H1 (cell line): ENCODE data around the gene KCNQ1OT1. TPM values are rescaled to one million over a fixed set of nuclear protein-coding genes. Genes with fewer than 3 reads are reported as not detected.

Source experiments
- POU5F1 ChIP-seq: IDR thresholded peaks from 2 replicates; pipeline ENCODE4 v1.6.1; 2011; ENCODE audit warnings: low read depth, mild to moderate bottlenecking, low read length, moderate library complexity
- polyA plus RNA-seq, 7 experiments: library from polyadenylated mRNA; depleted of rRNA in 3 of 7; stranded (reverse) in 5 of 7; unstranded in 2 of 7; fragments of >200 nt in 5 of 7; fragments of 200-250 nt in 2 of 7; gene quantifications; 1 replicate in 5 of 7; 2 replicates in 1 of 7; 4 replicates in 1 of 7; pipeline versions ENCODE4 v1.2.1 to v1.2.3, GENCODE V29; 2011 to 2013; ENCODE audit warnings: missing spikeins in 2 of 7, mixed read lengths in 2 of 7
- total RNA-seq: library from RNA; stranded (reverse); fragmentation: NEBNext Ultra II Directional; extraction: Animal tissue kit (Norgen Biotek cat#: 25700); gene quantifications from 2 replicates; pipeline ENCODE4 v1.2.1, GENCODE V29; 2021

The KCNQ1OT1 gene
- total and polyA plus RNA-seq, 2 of the 8 experiments (the other 6 are each of a cell fraction or from before 2014, with no cell fraction given): 0.21 to 1.2 TPM

DNA sequence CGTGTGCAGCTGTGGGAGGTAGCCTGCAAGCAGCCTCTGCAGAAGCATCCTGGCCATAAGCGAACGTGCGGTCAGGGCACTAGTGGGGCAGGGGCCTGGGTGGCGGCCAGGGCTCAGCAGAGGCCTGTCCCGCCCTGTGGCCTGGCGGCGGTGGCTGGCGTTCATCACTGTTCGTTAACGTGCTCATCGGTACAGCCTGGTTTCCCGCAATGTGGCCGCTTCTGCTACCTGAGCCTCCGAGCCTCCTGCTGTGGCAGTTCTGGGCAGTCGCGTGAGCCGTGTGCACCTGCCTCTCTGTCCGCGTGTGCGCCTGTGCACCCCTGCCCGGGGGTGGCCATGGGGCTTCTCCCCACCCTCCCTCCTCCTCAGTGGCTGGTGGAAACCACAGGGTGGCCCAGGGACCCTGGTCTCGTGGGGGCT lies 117.9 kb downstream of the KCNQ1OT1 start (continued):
- no peak for TF ChIP-seq POU5F1
